GM12872 (cell line): Measurements from ENCODE around the gene COL18A1.

Source experiments
- TF ChIP-seq, protein P1 (sequence below): IDR thresholded peaks from 3 replicates; pipeline ENCODE4 v1.5.1; 2011; ENCODE audit warnings: low read depth, mild to moderate bottlenecking, low read length, moderate library complexity; ENCODE audit not compliant: insufficient read depth

COL18A1 gene

DNA sequence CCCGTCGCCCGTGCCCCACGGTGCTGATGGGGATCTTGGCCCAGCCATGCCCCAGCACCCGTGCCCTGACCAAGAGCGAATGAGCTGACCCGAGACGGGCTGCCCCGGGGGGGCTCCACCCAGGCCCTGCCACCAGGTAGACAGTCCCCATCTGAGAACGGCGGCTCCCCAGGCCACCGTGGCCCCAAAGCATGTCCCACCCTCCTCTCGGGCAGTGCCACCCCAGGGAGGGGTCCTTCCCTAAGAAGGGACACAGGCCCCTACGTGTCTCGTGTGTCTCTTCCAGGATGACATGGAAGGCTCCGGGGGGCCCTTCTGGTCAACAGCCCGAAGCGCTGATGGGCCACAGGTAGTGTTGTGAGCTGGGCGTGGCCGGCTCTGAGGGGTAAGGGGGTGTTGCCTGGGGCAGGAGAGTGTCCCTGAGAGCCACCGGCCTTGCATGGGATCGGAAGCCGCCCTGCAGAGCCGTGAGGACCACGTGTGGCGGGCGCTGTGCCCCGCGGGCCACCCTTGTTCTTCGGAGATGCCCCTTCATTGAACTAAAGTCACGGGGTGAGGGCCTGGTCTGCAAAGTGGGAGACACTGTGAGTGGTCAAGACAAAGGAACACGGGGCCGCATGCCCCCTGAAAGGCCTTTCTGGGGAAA lies 82.3 kb downstream of the COL18A1 start:
- TF ChIP-seq, protein P1, sequence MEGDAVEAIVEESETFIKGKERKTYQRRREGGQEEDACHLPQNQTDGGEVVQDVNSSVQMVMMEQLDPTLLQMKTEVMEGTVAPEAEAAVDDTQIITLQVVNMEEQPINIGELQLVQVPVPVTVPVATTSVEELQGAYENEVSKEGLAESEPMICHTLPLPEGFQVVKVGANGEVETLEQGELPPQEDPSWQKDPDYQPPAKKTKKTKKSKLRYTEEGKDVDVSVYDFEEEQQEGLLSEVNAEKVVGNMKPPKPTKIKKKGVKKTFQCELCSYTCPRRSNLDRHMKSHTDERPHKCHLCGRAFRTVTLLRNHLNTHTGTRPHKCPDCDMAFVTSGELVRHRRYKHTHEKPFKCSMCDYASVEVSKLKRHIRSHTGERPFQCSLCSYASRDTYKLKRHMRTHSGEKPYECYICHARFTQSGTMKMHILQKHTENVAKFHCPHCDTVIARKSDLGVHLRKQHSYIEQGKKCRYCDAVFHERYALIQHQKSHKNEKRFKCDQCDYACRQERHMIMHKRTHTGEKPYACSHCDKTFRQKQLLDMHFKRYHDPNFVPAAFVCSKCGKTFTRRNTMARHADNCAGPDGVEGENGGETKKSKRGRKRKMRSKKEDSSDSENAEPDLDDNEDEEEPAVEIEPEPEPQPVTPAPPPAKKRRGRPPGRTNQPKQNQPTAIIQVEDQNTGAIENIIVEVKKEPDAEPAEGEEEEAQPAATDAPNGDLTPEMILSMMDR = no peak

DNA sequence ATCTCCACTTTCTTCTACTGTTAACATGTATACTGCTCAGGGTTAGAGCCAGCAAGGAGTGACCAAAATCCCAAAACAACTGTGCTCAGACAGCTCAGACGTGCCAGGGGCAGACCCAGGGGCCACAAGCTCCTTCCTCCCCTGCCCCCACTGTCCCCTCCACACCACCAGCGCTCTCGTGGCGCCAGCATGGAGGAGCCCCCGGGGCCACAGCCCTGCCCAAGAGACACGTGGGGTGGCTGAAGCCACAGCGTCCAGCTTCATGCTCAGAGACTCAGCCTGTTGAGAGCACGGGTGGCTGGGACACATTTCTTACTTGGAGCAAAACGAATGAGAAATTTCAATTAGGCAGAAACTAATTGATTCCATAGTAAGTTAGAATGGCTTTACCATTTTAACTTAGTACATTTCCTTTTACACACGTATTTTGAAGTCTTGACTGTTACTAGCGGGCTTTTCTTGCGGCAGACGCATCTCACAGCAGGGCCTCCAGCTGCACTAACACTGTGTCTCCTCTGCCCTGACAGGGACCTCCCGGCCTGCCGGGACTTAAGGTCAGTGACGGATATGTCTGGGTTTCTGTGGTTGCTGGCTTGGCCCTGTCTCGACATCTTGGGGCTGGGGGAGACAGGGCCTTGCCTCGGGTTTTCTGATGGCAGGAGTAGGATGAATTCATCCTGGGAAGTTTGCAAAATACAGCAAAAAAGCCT lies 83.1 kb downstream of the COL18A1 start:
- TF ChIP-seq, protein P1 = no peak

DNA sequence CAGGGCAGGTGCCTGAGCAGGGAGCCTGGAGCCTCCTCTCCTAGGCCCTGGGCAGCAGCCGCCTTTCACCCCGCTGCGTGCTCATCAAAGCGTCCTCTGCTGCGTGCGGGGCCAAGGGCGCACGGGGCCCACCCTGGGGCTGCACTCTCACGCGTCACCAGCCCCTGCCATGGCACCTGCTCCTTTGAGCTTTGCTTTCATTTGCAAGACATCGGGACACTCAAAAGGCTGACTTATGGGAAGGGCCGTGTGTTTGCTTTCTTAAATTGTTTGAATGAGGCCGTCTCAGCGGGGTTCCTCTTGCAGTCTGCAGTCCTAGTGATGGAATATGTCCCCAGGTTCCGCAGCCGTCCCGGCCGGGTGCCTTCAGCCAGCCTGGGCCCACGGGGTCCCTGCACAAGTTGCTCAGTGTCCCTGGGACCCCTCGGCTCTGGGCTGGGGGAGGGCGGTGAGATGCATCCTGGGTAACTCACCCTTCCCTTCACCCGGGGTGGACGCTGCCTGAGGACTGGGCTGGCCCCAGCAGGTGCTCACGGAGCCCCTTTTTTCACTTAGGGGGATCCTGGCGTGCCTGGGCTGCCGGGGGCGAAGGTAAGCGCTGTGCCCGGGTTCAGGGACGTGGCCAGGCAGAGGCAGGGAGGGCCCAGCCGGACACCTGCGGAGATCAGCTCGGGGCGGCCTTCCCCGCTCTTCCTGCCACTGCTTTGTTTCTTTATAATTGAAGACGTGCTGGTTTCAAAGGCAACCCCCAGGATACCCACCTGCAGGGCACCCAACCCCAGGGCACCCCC lies 84.2 kb downstream of the COL18A1 start:
- TF ChIP-seq, protein P1 = no peak

DNA sequence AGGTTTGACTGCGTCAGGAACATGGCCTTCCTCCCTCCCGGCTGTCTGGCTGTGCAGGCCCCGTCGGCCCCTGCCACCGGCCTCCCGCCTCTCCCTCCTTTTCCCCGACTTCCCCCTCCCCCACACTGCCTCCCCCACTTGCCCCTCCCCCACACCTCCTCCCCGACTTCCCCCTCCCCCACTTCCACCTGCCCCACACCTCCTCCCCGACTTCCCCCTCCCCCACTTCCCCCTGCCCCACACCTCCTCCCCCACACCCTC lies 84.7 kb downstream of the COL18A1 start:
- TF ChIP-seq, protein P1 = no peak

DNA sequence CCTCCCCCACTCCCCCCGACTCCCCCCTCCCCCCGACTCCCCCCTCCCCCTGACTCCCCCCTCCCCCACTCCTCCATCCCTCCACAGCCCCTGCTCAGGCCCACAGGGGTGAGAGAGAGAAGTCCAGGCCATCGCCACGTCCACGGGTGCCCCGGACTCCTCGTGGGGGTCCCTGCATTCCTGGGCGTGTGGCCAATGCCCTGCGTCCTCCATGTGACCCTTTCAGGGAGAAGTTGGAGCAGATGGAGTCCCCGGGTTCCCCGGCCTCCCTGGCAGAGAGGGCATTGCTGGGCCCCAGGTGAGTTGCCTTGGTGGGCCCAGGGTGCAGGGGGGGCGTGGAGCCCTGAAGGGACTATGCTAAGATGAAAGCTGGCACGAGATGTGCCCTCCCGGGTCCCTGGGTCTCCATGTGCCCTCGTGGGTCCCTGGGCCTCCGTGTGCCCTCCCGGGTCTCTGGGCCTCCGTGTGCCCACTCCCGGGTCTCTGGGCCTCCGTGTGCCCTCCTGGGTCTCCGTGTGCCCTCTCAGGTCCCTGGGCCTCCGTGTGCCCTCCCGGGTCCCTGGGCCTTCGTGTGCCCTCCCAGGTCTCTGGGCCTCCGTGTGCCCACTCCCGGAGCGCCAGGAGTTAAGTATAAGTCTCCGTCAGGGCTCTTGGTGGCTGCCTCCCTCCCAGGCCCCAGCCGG lies 85.2 kb downstream of the COL18A1 start:
- TF ChIP-seq, protein P1 = no peak

DNA sequence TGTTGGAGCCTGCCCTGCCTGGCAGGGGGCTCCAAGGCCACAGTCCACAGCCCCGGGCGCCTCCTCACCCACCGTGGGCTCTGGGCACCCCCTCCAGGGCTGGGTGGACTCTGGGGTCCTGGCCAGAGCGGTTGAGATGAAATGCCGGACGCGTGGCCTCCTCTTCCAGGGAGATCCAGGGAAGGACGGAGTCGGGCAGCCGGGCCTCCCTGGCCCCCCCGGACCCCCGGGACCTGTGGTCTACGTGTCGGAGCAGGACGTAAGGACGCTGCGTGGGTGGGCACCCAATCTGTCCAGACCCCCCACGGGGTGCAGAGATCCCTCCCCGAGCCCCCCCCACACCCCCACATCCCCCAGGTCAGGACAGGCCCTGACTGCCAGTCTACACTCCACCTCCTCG lies 86.1 kb downstream of the COL18A1 start:
- TF ChIP-seq, protein P1 = no peak

DNA sequence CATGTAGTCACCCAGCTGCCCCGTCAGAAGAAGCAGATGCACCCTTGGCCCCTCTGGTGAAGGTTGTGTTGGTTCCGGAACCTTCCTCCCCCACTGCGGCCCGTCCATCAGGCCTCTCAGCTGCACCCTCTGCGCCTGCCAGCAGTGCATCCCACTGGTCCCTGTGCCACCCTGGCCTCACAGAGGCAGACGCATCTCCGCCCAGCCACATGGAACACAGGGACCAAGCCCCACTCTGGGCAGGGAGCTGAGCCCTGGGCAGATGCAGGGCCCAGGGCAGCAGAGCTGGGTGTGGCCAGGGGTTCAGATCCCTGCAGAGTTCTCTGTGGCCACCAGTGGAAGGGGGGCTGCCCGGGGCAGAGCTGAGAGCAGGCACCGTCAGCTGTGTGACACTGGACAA lies 86.7 kb downstream of the COL18A1 start:
- TF ChIP-seq, protein P1 = no peak
